ENCODE measurements around the gene ANO4.

GRCh38 chr12:100972121-100972520 is 177.5 kb downstream of the ANO4 start:
- no peak for TF ChIP-seq POLR2A (IDR thresholded peaks at IDR 0.05)
- TF ChIP-seq CTCF (IDR thresholded peaks at IDR 0.05), result no peak

Measured in ovary (tissue), 3 donors.